HepG2 (cell line): ENCODE measurements around the gene FBF1. TPM values are rescaled to one million over a fixed set of nuclear protein-coding genes. Genes with fewer than 3 reads are reported as not detected.

ENCODE experiments used
- CREBL2 ChIP-seq: sonication (generic); formaldehyde crosslinking; IDR thresholded peaks from 2 replicates; pipeline ENCODE4 v1.8.1; 2023; ENCODE audit warnings: missing genetic modification reagents, mild to moderate bottlenecking, borderline replicate concordance
- ETS1 ChIP-seq: sonication (generic); formaldehyde crosslinking; IDR thresholded peaks from 2 replicates; pipeline ENCODE4 v1.4.0; 2020; ENCODE audit warnings: missing genetic modification reagents
- FIP1L1 ChIP-seq: fragments of 200-400 bp; formaldehyde crosslinking; IDR thresholded peaks from 2 replicates; pipeline ENCODE4 v1.6.1; 2018; ENCODE audit warnings: low read depth, mild to moderate bottlenecking, low read length, moderate library complexity, borderline replicate concordance; ENCODE audit not compliant: insufficient read depth
- GMEB2 ChIP-seq: IDR thresholded peaks from 2 replicates; pipeline ENCODE4 v1.6.1; 2016; ENCODE audit warnings: missing biosample characterization, missing genetic modification reagents, low read depth
- ISL2 ChIP-seq: sonication (generic); formaldehyde crosslinking; IDR thresholded peaks from 2 replicates; pipeline ENCODE4 v1.5.0; 2020; ENCODE audit warnings: missing genetic modification reagents
- JARID2 ChIP-seq: sonication (generic); formaldehyde crosslinking; IDR thresholded peaks from 2 replicates; pipeline ENCODE4 v1.8.1; 2023; ENCODE audit warnings: missing genetic modification reagents, inconsistent platforms; ENCODE audit not compliant: insufficient replicate concordance
- KLF11 ChIP-seq: IDR thresholded peaks from 2 replicates; pipeline ENCODE4 v1.6.1; 2016; ENCODE audit warnings: missing compliant biosample characterization
- MYPOP ChIP-seq: sonication (generic); formaldehyde crosslinking; IDR thresholded peaks from 2 replicates; pipeline ENCODE4 v1.8.1; 2023; ENCODE audit warnings: mild to moderate bottlenecking, moderate library complexity, missing genetic modification reagents
- NFAT5 ChIP-seq: sonication (generic); formaldehyde crosslinking; IDR thresholded peaks from 2 replicates; pipeline ENCODE4 v1.4.0; 2020; ENCODE audit warnings: missing genetic modification reagents
- NFIB ChIP-seq: sonication (generic); formaldehyde crosslinking; IDR thresholded peaks from 2 replicates; pipeline ENCODE4 v1.9.0; 2021; ENCODE audit warnings: missing genetic modification reagents, mild to moderate bottlenecking, borderline replicate concordance
- SATB2 ChIP-seq: sonication (generic); formaldehyde crosslinking; IDR thresholded peaks from 2 replicates; pipeline ENCODE4 v1.5.0; 2020; ENCODE audit warnings: missing genetic modification reagents
- SP5 ChIP-seq: IDR thresholded peaks from 2 replicates; pipeline ENCODE4 v1.6.1; 2016; ENCODE audit warnings: low read depth, borderline replicate concordance
- TFE3 ChIP-seq: IDR thresholded peaks from 2 replicates; pipeline ENCODE4 v1.6.1; 2016
- ZBTB20 ChIP-seq: sonication (generic); formaldehyde crosslinking; IDR thresholded peaks from 2 replicates; pipeline ENCODE4 v1.8.1; 2023; ENCODE audit warnings: missing genetic modification reagents, low read depth, mild to moderate bottlenecking, borderline replicate concordance
- ZNF205 ChIP-seq: IDR thresholded peaks from 2 replicates; pipeline ENCODE4 v1.6.1; 2018; ENCODE audit warnings: missing biosample characterization, missing genetic modification reagents
- ZNF44 ChIP-seq: sonication (generic); formaldehyde crosslinking; IDR thresholded peaks from 2 replicates; pipeline ENCODE4 v1.5.1; 2020; ENCODE audit warnings: mild to moderate bottlenecking, missing genetic modification reagents
- ZNF724P ChIP-seq: sonication (generic); formaldehyde crosslinking; IDR thresholded peaks from 2 replicates; pipeline ENCODE4 v1.8.0; 2022; ENCODE audit warnings: missing genetic modification reagents, borderline replicate concordance
- ZNF780A ChIP-seq: sonication (generic); formaldehyde crosslinking; IDR thresholded peaks from 2 replicates; pipeline ENCODE4 v1.8.0; 2022; ENCODE audit warnings: mild to moderate bottlenecking, missing genetic modification reagents, moderate library complexity
- ZSCAN22 ChIP-seq: sonication (generic); formaldehyde crosslinking; IDR thresholded peaks from 2 replicates; pipeline ENCODE4 v1.4.0; 2020; ENCODE audit warnings: mild to moderate bottlenecking, missing genetic modification reagents
- polyA plus RNA-seq, 8 experiments: library from polyadenylated mRNA; depleted of rRNA in 3 of 8; stranded (reverse) in 7 of 8; unstranded in 1 of 8; fragments of >200 nt; fragmentation: Illumina TruSeq in 4 of 8; extraction: Trizol in 4 of 8; gene quantifications; 2 replicates each; pipeline versions ENCODE4 v1.2.1 to v1.2.3, GENCODE V29; 2011 to 2016; ENCODE audit warnings: low read depth in 4 of 8, missing spikeins in 1 of 8, mixed read lengths in 1 of 8; ENCODE audit not compliant: insufficient read depth in 1 of 8
- total RNA-seq, 5 experiments: library from RNA; depleted of rRNA; stranded (reverse); fragments of >200 nt; fragmentation: Illumina TruSeq; extraction: Trizol; gene quantifications; 2 replicates each; pipeline ENCODE4 v1.2.3, GENCODE V29; 2016; ENCODE audit warnings: low read depth in 1 of 5

FBF1 gene
- total and polyA plus RNA-seq, 2 of the 13 experiments (the other 11 are each of a cell fraction or from before 2014, with no cell fraction given): 2.4 to 8.1 TPM

GRCh38 chr17:75976175-75976848 lies 35.5 kb upstream of the FBF1 start (continued):
- TF ChIP-seq TFE3 (peak; percentile 57; the same call in 1 of the 2 replicates), ZNF44 (CRISPR knock-in tag) (peak; percentile 30; the same call in 1 of the 2 replicates), ZNF780A (CRISPR knock-in tag) (no peak), ETS1 (no peak), ZNF724P (no peak), NFAT5 (CRISPR knock-in tag) (no peak), NFIB (CRISPR knock-in tag) (no peak), ISL2 (peak; percentile 64), ZSCAN22 (CRISPR knock-in tag) (no peak), ZBTB20 (no peak), KLF11 (CRISPR knock-in tag) (0 out of 2 replicates have a peak, but pooled peaks have one; percentile 1), SATB2 (CRISPR knock-in tag) (no peak), CREBL2 (no peak), FIP1L1 (no peak), SP5 (CRISPR knock-in tag) (peak; percentile 75), GMEB2 (no peak), ZNF205 (CRISPR knock-in tag) (no peak), MYPOP (CRISPR knock-in tag) (peak; percentile 31; the same call in 1 of the 2 replicates), JARID2 (CRISPR knock-in tag) (no peak)
